ENCODE measurements around the gene ROCK1. TPM values are rescaled to one million over a fixed set of nuclear protein-coding genes. Genes with fewer than 3 reads are reported as not detected.

The ROCK1 gene
- total RNA-seq, 1 donor from 2014 or later = 66.2 TPM

- TF ChIP-seq EZH2 (IDR thresholded peaks at IDR 0.05) (no peak), EZH2phosphoT487 (IDR thresholded peaks at IDR 0.05) (no peak), CTCF (IDR thresholded peaks at IDR 0.05) (no peak)
- DNase-seq (ENCODE audit: low spot score) = no peak
- peaks cover 40% of the 10 kb centered on the region for H3K36me3 Mint-ChIP-seq
- Histone ChIP-seq H3K9ac (no peak overlapping the region), H2AFZ (replicated peaks) (no peak overlapping the region), H3K4me1 (no peaks in the 10 kb centered on the region), H4K20me1 (ENCODE audit: low read depth) (peaks cover 5% of the 10 kb centered on the region), H3K79me2 (ENCODE audit: low read depth) (peaks cover 100% of the 10 kb centered on the region), H3K27ac (no peak overlapping the region), H3K4me3 (no peak overlapping the region), H3K27me3 (no peaks in the 10 kb centered on the region), H3K36me3 (no peaks in the 10 kb centered on the region), H3K9me3 (ENCODE audit: low read depth) (no peaks in the 10 kb centered on the region), H3K4me2 (no peak overlapping the region), H3F3A (ENCODE audit: low read depth) (no peaks in the 10 kb centered on the region)
- H3K27ac Mint-ChIP-seq = no peak overlapping the region
- no peaks in the 10 kb centered on the region for H3K27me3 Mint-ChIP-seq (ENCODE audit: insufficient read depth, low read depth)
- peaks cover 54% of the 10 kb centered on the region for H3K9me3 Mint-ChIP-seq
- H3K4me3 Mint-ChIP-seq = no peak overlapping the region
- H3K4me1 Mint-ChIP-seq = no peaks in the 10 kb centered on the region
These were observed 20.9 kb downstream of the ROCK1 start for GRCh38 chr18:21090680-21091079.

GRCh38 chr18:21085579-21086166 lies 25.9 kb downstream of the ROCK1 start:
- Histone ChIP-seq H3F3A (ENCODE audit: low read depth) (no peaks in the 10 kb centered on the region), H4K20me1 (ENCODE audit: low read depth) (peaks cover 5% of the 10 kb centered on the region), H3K4me1 (no peaks in the 10 kb centered on the region), H3K36me3 (no peaks in the 10 kb centered on the region), H3K27ac (no peak overlapping the region), H2AFZ (replicated peaks) (no peak overlapping the region), H3K4me3 (no peak overlapping the region), H3K9ac (no peak overlapping the region), H3K79me2 (ENCODE audit: low read depth) (peaks cover 100% of the 10 kb centered on the region), H3K9me3 (ENCODE audit: low read depth) (peaks cover 10% of the 10 kb centered on the region), H3K27me3 (no peaks in the 10 kb centered on the region), H3K4me2 (no peak overlapping the region)
- H3K9me3 Mint-ChIP-seq = peaks cover 68% of the 10 kb centered on the region
- no peaks in the 10 kb centered on the region for H3K27me3 Mint-ChIP-seq (ENCODE audit: insufficient read depth, low read depth)
- no peak overlapping the region for H3K4me3 Mint-ChIP-seq
- TF ChIP-seq CTCF (IDR thresholded peaks at IDR 0.05) (no peak), EZH2 (IDR thresholded peaks at IDR 0.05) (no peak), EZH2phosphoT487 (IDR thresholded peaks at IDR 0.05) (no peak)
- DNase-seq (ENCODE audit: low spot score) = no peak
- no peak overlapping the region for H3K27ac Mint-ChIP-seq
- H3K36me3 Mint-ChIP-seq = peaks cover 44% of the 10 kb centered on the region
- H3K4me1 Mint-ChIP-seq = no peaks in the 10 kb centered on the region

GRCh38 chr18:21084511-21085078 lies 27.0 kb downstream of the ROCK1 start:
- peaks cover 3% of the 10 kb centered on the region for H4K20me1 ChIP-seq (ENCODE audit: low read depth)
- peaks cover 67% of the 10 kb centered on the region for H3K9me3 Mint-ChIP-seq

More at GRCh38 chr18:21084511-21085078, 27.0 kb downstream of the ROCK1 start:
- no peak for DNase-seq (ENCODE audit: low spot score)
- Histone ChIP-seq H3K9me3 (ENCODE audit: low read depth) (peaks cover 10% of the 10 kb centered on the region), H2AFZ (replicated peaks) (no peak overlapping the region), H3K9ac (no peak overlapping the region), H3K4me3 (no peak overlapping the region), H3K79me2 (ENCODE audit: low read depth) (peaks cover 100% of the 10 kb centered on the region), H3K27ac (no peak overlapping the region), H3F3A (ENCODE audit: low read depth) (no peaks in the 10 kb centered on the region), H3K27me3 (no peaks in the 10 kb centered on the region), H3K4me1 (no peaks in the 10 kb centered on the region), H3K4me2 (no peak overlapping the region), H3K36me3 (no peaks in the 10 kb centered on the region)
- Mint-ChIP-seq H3K36me3 (peaks cover 43% of the 10 kb centered on the region), H3K4me1 (no peaks in the 10 kb centered on the region), H3K27ac (no peak overlapping the region), H3K27me3 (ENCODE audit: insufficient read depth, low read depth) (no peaks in the 10 kb centered on the region), H3K4me3 (no peak overlapping the region)
- no peak for TF ChIP-seq EZH2 (IDR thresholded peaks at IDR 0.05)
- TF ChIP-seq CTCF (IDR thresholded peaks at IDR 0.05) = no peak
- no peak for TF ChIP-seq EZH2phosphoT487 (IDR thresholded peaks at IDR 0.05)
